Activated T-helper 2 cell treated with anti-CD3 and anti-CD28 coated beads, Interferon-gamma antibody, Interleukin-2, Interleukin-4, amounts not matched to agents 10 μg/mL and 5 μg/mL and 100 μg/mL, durations not matched to agents 14 hours and 24 hours and 36 hours (primary cell): ENCODE data around the gene LRBA. TPM values are rescaled to one million over a fixed set of nuclear protein-coding genes. Genes with fewer than 3 reads are reported as not detected.
A peak's percentile ranks its signal among the peaks of the same experiment; 100 is the strongest.
"Not testable (repeated sequence)": the region's sequence is repeated elsewhere in the genome, so short reads cannot be mapped to it uniquely, and the experiment has no call there.

Experiments
- DNase-seq: peaks from one replicate; pipeline ENCODE4 v3.0.0; 2021; ENCODE audit warnings: low spot score
- H3K27ac Mint-ChIP-seq: one replicate; pipeline ENCODE4 v1.8.0; 2021; ENCODE audit warnings: mixed read lengths
- H3K27me3 Mint-ChIP-seq: one replicate; pipeline ENCODE4 v1.8.0; 2021; ENCODE audit warnings: low read depth, mixed read lengths
- H3K36me3 Mint-ChIP-seq: one replicate; pipeline ENCODE4 v1.8.0; 2021; ENCODE audit warnings: low read depth, mixed read lengths
- H3K4me1 Mint-ChIP-seq: one replicate; pipeline ENCODE4 v1.8.0; 2021; ENCODE audit warnings: low read depth, mixed read lengths
- H3K4me3 Mint-ChIP-seq: one replicate; pipeline ENCODE4 v1.8.0; 2021; ENCODE audit warnings: low read depth, mild to moderate bottlenecking, moderate library complexity, mixed read lengths
- H3K9me3 Mint-ChIP-seq: one replicate; pipeline ENCODE4 v1.8.0; 2021; ENCODE audit warnings: mixed read lengths
- intact Hi-C: fragments of 100-400 bp; cut with micrococcal nuclease; formaldehyde crosslinking; loops from one replicate; pipeline ENCODE4 v1.15.1; 2023
- total RNA-seq: library from RNA; stranded (reverse); gene quantifications from 2 replicates; pipeline ENCODE4 v1.2.3, GENCODE V29; 2022

LRBA gene
- total RNA-seq, 1 donor from 2014 or later, result 46.4 TPM

DNA sequence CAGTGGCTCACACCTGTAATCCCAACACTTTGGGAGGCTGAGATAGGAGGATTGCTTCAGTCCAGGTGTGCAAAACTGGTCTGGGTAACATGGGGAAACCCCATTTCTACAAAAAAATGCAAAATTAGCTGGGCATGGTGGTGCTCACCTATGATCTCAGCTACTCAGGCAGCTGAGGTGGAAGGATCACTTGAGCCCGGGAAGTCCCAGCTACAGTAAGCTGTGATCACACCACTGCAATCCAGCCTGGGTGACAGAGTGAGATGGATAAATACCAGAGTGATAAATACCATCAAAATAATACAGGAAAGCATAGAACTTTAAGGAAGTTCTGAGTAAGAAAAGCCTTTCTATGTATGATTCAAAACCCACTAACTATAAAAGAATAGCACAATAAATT, 52.8 kb downstream of the LRBA start:
- Mint-ChIP-seq H3K27me3 (no peaks in the 10 kb centered on the region), H3K36me3 (peaks cover 30% of the 10 kb centered on the region), H3K4me1 (peaks cover 11% of the 10 kb centered on the region), H3K4me3 (no peak overlapping the region), H3K27ac (no peak overlapping the region), H3K9me3 (peaks cover 23% of the 10 kb centered on the region)
- no peak for DNase-seq
- intact Hi-C loops, result no loop called here

DNA sequence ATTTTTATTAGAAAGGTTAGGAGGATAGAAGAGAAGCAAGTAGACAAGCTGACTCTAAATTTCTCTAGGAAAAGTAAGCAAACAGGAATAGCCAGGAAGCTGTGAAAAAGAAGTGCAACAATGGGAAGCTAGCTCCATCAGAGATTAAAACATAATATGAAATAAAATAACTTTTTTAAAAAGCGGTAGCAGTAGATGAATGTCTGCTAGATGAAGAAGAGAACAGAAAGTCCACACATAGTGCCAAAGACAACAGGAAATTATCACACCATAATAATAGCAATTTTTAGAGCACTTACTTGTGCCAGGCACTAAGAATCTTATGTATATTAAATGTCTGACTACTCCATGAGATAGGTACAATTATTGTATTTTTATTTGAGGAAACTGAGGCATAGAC, 53.5 kb downstream of the LRBA start:
- H3K9me3 Mint-ChIP-seq, result peaks cover 28% of the 10 kb centered on the region
- H3K36me3 Mint-ChIP-seq, result peaks cover 36% of the 10 kb centered on the region
- DNase-seq, result no peak
- H3K4me1 Mint-ChIP-seq, result peaks cover 14% of the 10 kb centered on the region
- intact Hi-C loops, result no loop called here
- H3K27ac Mint-ChIP-seq, result no peak overlapping the region
- H3K27me3 Mint-ChIP-seq, result no peaks in the 10 kb centered on the region
- H3K4me3 Mint-ChIP-seq, result no peak overlapping the region

DNA sequence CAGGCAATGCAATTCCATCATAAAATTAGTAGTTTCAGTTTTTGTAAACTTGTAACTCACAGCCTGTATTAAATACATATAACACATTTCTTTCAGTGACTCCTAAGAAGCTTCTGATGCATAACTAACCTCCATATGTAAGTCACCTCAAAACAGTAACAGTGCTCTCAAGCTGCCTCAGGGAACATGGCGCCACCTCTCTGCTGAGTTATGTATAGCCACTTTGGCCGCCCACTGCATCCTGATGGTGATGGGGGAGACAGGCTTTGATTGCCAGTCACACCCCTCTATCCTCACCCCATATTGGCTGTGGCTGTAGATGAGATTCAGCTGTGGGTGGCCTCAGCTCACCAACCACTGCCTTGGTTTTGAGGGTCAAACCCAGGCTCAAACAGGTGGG, 54.3 kb downstream of the LRBA start:
- no peak overlapping the region for H3K4me3 Mint-ChIP-seq
- H3K27me3 Mint-ChIP-seq, result no peaks in the 10 kb centered on the region
- H3K4me1 Mint-ChIP-seq, result peaks cover 14% of the 10 kb centered on the region
- no peak for DNase-seq
- H3K36me3 Mint-ChIP-seq, result peaks cover 41% of the 10 kb centered on the region
- peaks cover 35% of the 10 kb centered on the region for H3K9me3 Mint-ChIP-seq
- H3K27ac Mint-ChIP-seq, result no peak overlapping the region
- intact Hi-C loops, result no loop called here

DNA sequence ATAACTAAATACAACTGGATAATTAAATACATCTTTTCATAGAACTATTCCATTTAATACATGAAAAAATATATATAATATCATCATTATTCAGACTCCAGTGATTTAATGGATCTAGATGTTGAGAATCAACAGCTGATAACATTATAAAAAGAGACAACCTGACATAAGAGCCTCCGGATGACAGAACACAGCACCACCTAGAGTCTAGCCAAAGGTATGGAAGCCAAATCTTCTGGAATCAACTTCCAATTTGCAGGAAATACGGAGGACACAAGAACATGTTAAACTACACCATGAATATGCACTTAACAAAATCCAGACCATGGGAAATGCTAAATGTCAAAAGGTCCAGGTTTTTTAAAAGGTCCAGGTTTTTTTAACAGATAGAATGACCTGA, 55.0 kb downstream of the LRBA start:
- Mint-ChIP-seq H3K4me3 (no peak overlapping the region), H3K9me3 (peaks cover 39% of the 10 kb centered on the region), H3K4me1 (peaks cover 14% of the 10 kb centered on the region)

DNA sequence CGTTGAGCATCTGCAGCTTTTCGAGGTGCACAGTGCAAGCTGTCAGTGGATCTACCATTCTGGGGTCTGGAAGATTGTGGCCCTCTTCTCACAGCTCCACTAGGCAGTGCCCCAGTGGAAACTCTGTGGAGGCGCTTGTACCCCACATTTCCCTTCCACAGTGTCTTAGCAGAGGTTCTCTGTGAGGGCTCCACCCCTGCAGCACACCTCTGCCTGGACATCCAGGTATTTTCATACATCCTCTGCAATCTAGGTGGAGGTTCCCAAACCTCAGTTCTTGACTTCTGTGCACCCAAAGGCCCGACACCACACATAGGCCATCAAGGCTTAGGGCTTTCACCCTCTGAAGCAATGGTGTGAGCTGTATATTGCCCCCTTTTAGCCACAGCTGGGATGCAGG, 57.1 kb downstream of the LRBA start:
- H3K27me3 Mint-ChIP-seq, H3K4me3 Mint-ChIP-seq, intact Hi-C loops, H3K27ac Mint-ChIP-seq, DNase-seq: not testable (repeated sequence)
- Mint-ChIP-seq H3K4me1 (peaks cover 14% of the 10 kb centered on the region), H3K9me3 (peaks cover 43% of the 10 kb centered on the region), H3K36me3 (peaks cover 46% of the 10 kb centered on the region)

More for the DNA sequence above, 55.0 kb downstream of the LRBA start:
- Mint-ChIP-seq H3K27ac (no peak overlapping the region), H3K27me3 (no peaks in the 10 kb centered on the region), H3K36me3 (peaks cover 41% of the 10 kb centered on the region)
- intact Hi-C loops, result no loop called here
- no peak for DNase-seq

DNA sequence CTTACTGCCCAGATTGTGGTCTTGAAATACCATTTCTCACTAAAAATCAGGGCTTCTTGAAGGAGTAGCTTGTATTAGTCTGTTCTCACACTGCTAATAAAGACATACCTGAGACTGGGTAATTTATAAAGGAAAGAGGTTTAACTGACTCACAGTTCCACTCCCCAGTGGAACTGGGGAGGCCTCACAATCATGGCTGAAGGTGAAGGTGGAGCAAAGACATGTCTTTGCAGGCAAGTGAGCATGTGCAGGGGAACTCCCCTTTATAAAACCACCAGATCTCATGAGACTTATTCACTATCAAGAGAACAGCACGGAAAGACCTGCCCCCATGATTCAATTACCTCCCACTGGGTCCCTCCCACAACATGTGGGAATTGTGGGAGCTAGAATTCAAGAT, 58.0 kb downstream of the LRBA start:
- not testable (repeated sequence) for DNase-seq
- H3K4me1 Mint-ChIP-seq, result peaks cover 19% of the 10 kb centered on the region

DNA sequence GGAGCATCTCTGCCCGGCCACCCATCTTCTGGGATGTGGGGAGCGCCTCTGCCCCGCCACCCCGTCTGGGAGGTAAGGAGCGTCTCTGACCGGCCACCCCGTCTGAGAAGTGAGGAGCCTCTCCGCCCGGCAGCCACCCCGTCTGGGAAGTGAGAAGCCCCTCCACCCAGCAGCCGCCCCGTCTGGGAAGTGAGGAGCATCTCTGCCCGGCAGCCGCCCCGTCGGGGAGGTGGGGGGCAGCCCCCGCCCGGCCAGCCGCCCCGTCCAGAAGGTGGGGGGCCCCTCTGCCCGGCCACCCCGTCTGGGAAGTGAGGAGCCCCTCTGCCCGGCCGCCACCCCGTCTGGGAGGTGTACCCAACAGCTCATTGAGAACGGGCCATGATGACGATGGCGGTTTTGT, 61.2 kb downstream of the LRBA start:
- Mint-ChIP-seq H3K36me3 (peaks cover 43% of the 10 kb centered on the region), H3K9me3 (peaks cover 42% of the 10 kb centered on the region), H3K4me1 (peaks cover 15% of the 10 kb centered on the region)
- H3K27me3 Mint-ChIP-seq, DNase-seq, intact Hi-C loops, H3K4me3 Mint-ChIP-seq, H3K27ac Mint-ChIP-seq: not testable (repeated sequence)

More for the DNA sequence above, 58.0 kb downstream of the LRBA start:
- peaks cover 47% of the 10 kb centered on the region for H3K9me3 Mint-ChIP-seq
- H3K27ac Mint-ChIP-seq, H3K4me3 Mint-ChIP-seq, H3K27me3 Mint-ChIP-seq, intact Hi-C loops: not testable (repeated sequence)
- peaks cover 50% of the 10 kb centered on the region for H3K36me3 Mint-ChIP-seq

DNA sequence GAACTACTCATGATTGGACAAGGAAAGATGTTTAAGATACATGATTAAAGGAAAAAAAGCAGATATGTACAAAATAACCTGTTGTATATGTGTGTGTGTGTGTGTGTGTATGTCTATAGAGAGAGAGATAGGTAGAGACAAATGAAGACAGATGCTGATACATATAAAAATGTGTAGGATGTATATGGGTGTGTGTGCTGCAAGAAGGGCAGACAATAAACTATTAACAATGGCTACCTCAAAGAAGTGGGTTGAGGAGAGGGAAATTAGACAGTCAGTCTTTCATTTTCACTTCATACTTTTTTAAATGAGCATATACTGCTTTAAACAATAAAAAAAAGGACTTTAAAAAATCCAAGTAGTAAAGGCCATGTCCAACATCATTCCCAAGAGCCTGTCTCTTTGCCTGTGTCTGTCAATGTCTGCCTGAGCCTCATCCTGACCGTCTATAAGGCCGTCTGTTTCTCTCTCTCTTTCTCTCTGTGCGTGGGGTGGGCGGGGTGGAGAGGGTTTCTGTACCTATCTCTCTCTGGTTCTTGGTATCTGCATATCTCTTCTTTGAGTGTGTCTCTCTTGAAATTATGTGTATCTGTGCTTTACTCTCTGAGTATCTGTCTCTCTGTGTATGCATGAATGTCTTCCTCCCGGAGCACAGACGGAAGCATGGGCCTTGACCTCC, 62.8 kb downstream of the LRBA start:
- DNase-seq, result no peak
- H3K9me3 Mint-ChIP-seq, result peaks cover 26% of the 10 kb centered on the region
- H3K36me3 Mint-ChIP-seq, result peaks cover 27% of the 10 kb centered on the region
- peak overlapping the region; percentile 8 for H3K27ac Mint-ChIP-seq
- intact Hi-C loops, result no loop called here
- no peaks in the 10 kb centered on the region for H3K27me3 Mint-ChIP-seq
- no peak overlapping the region for H3K4me3 Mint-ChIP-seq
- peaks cover 15% of the 10 kb centered on the region for H3K4me1 Mint-ChIP-seq

DNA sequence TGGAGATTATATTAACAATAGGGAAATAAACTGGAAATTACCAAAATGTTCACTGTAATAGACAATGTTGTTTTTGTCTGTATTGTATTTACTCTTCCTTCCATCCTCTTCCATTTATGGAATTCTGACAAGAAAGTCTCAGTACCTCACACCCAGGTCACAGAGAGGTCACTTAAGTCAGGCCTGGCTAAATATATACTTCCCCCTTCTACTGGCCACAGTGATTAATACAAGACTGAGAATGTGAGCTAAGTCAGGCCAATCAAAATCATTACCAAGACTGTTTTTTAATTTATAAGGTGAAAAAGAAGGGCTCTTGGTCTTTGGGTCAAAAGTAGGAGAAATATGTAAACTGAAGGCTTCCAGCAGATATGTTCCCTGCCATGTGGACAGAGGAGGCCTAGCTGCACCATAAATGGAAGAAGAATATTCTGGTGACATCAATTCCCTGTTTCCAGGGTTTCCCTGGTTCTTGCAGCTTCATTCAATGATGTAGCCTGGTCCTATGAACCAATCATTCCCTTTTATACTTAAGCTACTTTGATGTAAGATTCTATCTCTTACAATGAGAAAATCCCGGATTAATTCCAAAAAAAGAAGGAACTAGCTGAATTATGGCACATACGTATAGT, 64.3 kb downstream of the LRBA start:
- peaks cover 11% of the 10 kb centered on the region for H3K9me3 Mint-ChIP-seq
- H3K27me3 Mint-ChIP-seq, result no peaks in the 10 kb centered on the region
- intact Hi-C loops, result no loop called here
- DNase-seq, result no peak
- H3K4me3 Mint-ChIP-seq, result no peak overlapping the region
- H3K27ac Mint-ChIP-seq, result no peak overlapping the region
- peaks cover 11% of the 10 kb centered on the region for H3K36me3 Mint-ChIP-seq
- peaks cover 18% of the 10 kb centered on the region for H3K4me1 Mint-ChIP-seq

DNA sequence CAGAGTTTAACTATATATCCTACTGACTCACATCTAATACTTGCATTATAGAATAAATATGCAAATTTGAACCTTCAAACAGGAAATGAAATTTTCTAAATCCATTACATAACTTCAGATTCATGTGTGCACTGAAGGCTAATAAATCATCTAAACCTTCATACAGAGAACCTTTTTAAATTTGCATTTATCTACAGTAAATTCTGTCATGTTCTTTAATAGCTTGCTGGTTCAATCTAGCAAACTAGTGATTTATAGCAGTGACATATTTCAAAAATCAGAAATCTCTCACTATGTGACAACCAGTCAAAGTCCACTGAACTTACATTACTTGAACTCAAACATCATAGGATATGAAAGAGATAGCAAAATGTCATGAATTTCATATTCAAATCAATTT, 65.1 kb downstream of the LRBA start:
- Mint-ChIP-seq H3K36me3 (peaks cover 8% of the 10 kb centered on the region), H3K27me3 (no peaks in the 10 kb centered on the region)
- intact Hi-C loops, result no loop called here

DNA sequence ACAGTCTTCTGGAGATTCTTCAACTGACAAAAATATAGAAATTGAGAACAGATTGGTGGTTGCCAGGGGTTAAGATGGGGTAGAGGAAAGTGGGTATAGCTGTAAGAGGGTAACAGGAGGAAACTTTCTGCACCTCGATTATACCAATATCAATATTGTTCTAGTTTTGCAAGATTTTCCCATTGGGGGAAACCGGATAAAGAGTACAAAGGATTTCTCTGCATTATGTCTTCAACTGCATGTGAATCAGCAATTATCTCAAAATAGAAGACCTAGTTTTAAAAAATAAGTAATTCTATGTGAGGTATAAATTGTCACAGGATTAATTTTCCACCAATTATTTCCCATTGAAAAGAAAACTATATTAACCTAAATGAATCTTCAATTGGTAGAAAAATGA, 65.7 kb downstream of the LRBA start:
- Mint-ChIP-seq H3K4me3 (no peak overlapping the region), H3K27ac (no peak overlapping the region), H3K36me3 (peaks cover 9% of the 10 kb centered on the region), H3K4me1 (peaks cover 22% of the 10 kb centered on the region), H3K27me3 (no peaks in the 10 kb centered on the region), H3K9me3 (peaks cover 4% of the 10 kb centered on the region)
- intact Hi-C loops, result no loop called here
- no peak for DNase-seq

More for the DNA sequence above, 65.1 kb downstream of the LRBA start:
- H3K27ac Mint-ChIP-seq, result no peak overlapping the region
- H3K9me3 Mint-ChIP-seq, result peaks cover 7% of the 10 kb centered on the region
- H3K4me1 Mint-ChIP-seq, result peaks cover 18% of the 10 kb centered on the region
- no peak overlapping the region for H3K4me3 Mint-ChIP-seq
- DNase-seq, result no peak

DNA sequence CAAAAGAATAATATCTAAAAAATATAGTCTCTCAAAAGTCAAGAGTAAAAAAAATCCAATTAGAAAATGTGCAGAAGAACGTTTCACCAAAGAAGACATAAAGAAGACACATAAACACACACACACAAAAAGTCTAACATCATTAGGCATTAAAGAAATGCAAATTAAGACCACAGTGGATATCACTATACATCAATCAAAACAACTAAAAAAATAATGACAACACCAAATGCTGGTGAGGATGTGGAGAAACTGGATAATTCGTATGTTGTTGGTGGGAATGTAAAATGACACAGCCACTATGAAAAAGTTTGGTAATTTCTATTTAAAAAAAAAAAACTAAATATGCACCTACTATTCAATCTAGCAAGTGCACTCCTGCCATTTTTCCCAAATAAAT, 66.4 kb downstream of the LRBA start:
- peaks cover 4% of the 10 kb centered on the region for H3K9me3 Mint-ChIP-seq
- no peak overlapping the region for H3K4me3 Mint-ChIP-seq
- H3K27ac Mint-ChIP-seq, result no peak overlapping the region
- intact Hi-C loops, result no loop called here
- peaks cover 9% of the 10 kb centered on the region for H3K36me3 Mint-ChIP-seq
- H3K27me3 Mint-ChIP-seq, result no peaks in the 10 kb centered on the region
- no peak for DNase-seq
- H3K4me1 Mint-ChIP-seq, result peaks cover 24% of the 10 kb centered on the region

DNA sequence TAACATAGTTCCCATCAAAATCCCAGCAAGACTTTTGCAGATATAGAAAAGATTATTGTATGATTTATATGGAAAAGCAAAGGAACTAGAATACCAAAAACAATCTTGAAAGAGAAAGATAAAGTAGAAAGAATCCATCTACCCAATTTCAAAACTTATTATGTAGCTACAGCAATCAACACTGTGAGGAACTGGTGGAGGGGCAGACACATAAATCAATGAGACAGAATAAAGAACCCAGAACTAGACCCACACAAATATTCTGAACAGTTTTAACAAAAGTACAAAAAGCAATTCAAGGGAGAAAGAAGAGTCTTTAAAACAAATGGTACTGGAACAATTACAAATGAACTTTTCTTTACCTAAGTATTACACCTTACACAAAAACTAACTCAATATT, 67.0 kb downstream of the LRBA start:
- Mint-ChIP-seq H3K27me3 (no peaks in the 10 kb centered on the region), H3K9me3 (peaks cover 4% of the 10 kb centered on the region), H3K27ac (no peak overlapping the region), H3K4me1 (peaks cover 26% of the 10 kb centered on the region), H3K4me3 (no peak overlapping the region), H3K36me3 (peaks cover 9% of the 10 kb centered on the region)
- intact Hi-C loops, result no loop called here
- DNase-seq, result no peak
